A673 (cell line): ENCODE data around the gene GAB4. TPM values are rescaled to one million over a fixed set of nuclear protein-coding genes. Genes with fewer than 3 reads are reported as not detected.

Experiments
- BruUV-seq: library from RNA; stranded (reverse); fragments of 400-500 nt; replicated peaks from 2 replicates; lab custom pipeline; 2021; lab: Mats Ljungman, UMichigan
- CTCF ChIA-PET: fragments of 300-600 bp; sonication (Branson Sonifier 250); formaldehyde crosslinking; loops from one replicate; lab custom pipeline; 2022; ENCODE audit warnings: antibody characterized with exemption; lab: Charles Lee
- POLR2A ChIA-PET: fragments of 300-600 bp; sonication (Branson Sonifier 250); formaldehyde crosslinking; loops from one replicate; lab custom pipeline; 2022; ENCODE audit warnings: antibody characterized with exemption; ENCODE audit not compliant: low non-redundant PET; lab: Charles Lee
- DNase-seq: peaks from one replicate; pipeline ENCODE4 v3.0.0-alpha.2; 2015; ENCODE audit warnings: low spot score
- H3K27ac ChIP-seq: fragments of 200-600 bp; sonication (generic); 2 replicates; pipeline ENCODE4 v1.5.1; 2016; ENCODE audit warnings: mixed run types, low read depth, mild to moderate bottlenecking, mixed read lengths, antibody characterized with exemption, low read length; ENCODE audit not compliant: poor library complexity, severe bottlenecking
- H3K27me3 ChIP-seq: fragments of 200-600 bp; sonication (generic); replicated peaks from 2 replicates; pipeline ENCODE4 v1.6.1; 2017; ENCODE audit warnings: mixed run types, low read depth, mild to moderate bottlenecking, mixed read lengths, antibody characterized with exemption, low read length; ENCODE audit not compliant: insufficient read depth, poor library complexity
- H3K36me3 ChIP-seq: fragments of 200-600 bp; sonication (generic); 2 replicates; pipeline ENCODE4 v1.6.1; 2016; ENCODE audit warnings: mixed run types, mild to moderate bottlenecking, mixed read lengths, antibody characterized with exemption, low read length; ENCODE audit not compliant: insufficient read depth, poor library complexity, severe bottlenecking
- H3K4me1 ChIP-seq: fragments of 200-600 bp; sonication (generic); 2 replicates; pipeline ENCODE4 v1.6.1; 2017; ENCODE audit warnings: mixed run types, mild to moderate bottlenecking, mixed read lengths, antibody characterized with exemption, low read length; ENCODE audit not compliant: insufficient read depth, poor library complexity, severe bottlenecking
- H3K4me3 ChIP-seq: fragments of 200-600 bp; sonication (generic); 2 replicates; pipeline ENCODE4 v1.5.1; 2016; ENCODE audit warnings: low read depth, mixed run types, mild to moderate bottlenecking, mixed read lengths, low read length; ENCODE audit not compliant: poor library complexity, severe bottlenecking
- H3K9me3 ChIP-seq: fragments of 200-600 bp; sonication (generic); 2 replicates; pipeline ENCODE4 v1.6.1; 2016; ENCODE audit warnings: mixed run types, low read depth, mild to moderate bottlenecking, mixed read lengths, antibody characterized with exemption, low read length; ENCODE audit not compliant: poor library complexity, severe bottlenecking
- EZH2 ChIP-seq: fragments of 200-600 bp; sonication (generic); IDR thresholded peaks from 2 replicates; pipeline ENCODE4 v1.6.1; 2017; ENCODE audit warnings: borderline replicate concordance, low read depth, mild to moderate bottlenecking, mixed read lengths, antibody characterized with exemption, low read length; ENCODE audit not compliant: poor library complexity, severe bottlenecking
- intact Hi-C: fragments of 100-400 bp; cut with micrococcal nuclease; formaldehyde crosslinking; loops from one replicate; pipeline ENCODE4 v1.10.0; 2022; ENCODE audit not compliant: unreplicated experiment
- total RNA-seq: library from RNA; stranded (reverse); gene quantifications from 2 replicates; pipeline ENCODE4 v1.2.3, GENCODE V29; 2021
- TF ChIP-seq, protein P1 (sequence below): fragments of 300-800, 200-600 bp; sonication (generic); conservative IDR thresholded peaks from 2 replicates; pipeline ENCODE4 v1.5.1; 2017; ENCODE audit warnings: low read depth, mild to moderate bottlenecking, antibody characterized with exemption, low read length, moderate library complexity, mixed read lengths

Gene GAB4
- total RNA-seq, 1 experiment from 2014 or later, result not detected

DNA sequence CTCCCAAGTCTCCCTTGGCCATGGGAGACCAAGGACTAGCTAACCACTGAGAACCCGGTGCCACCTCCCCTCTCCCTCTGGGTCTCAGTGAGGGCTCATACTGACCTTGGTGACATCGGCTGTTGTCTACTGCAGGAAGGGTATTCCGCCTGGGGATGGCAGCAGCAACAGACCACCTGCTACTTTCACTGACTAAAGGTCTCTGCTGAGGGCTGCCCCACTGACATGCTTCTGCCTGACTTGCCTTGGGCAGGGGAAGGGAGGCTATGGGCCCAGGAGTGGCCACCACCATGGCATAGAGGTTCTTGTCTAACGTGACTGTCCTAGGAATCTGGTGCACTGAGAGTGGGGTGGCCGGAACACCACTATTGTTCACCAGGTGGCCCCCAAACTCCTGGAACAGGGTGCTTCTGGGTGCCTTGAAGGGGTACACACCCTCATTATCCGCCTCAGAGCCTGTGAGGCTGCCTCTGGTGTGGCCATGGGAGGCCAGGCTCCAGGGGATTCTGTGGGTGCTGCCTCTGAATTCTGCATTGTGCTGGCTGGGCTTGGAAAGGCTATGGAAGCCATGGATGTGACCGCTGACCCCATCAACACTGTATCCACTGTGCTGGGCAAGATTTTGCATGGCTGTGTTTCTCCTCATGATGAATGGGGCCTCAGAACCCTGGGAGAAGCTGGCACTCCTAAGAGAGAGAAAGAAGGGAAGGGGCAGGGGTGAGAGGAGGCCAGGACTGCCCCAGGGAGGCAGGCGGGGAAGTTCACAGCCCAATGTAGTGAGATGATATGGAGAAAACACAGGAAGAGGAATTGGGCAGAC lies 38.3 kb downstream of the GAB4 start:
- no peaks in the 10 kb centered on the region for H3K36me3 ChIP-seq
- ChIA-PET POLR2A (no interaction called here), CTCF (no interaction called here)
- no peaks in the 10 kb centered on the region for H3K4me1 ChIP-seq
- H3K27ac ChIP-seq, result no peak overlapping the region
- no peak overlapping the region for H3K4me3 ChIP-seq
- DNase-seq, result no peak
- no peaks in the 10 kb centered on the region for H3K9me3 ChIP-seq
- no TSS peak for BruUV-seq
- H3K27me3 ChIP-seq, result peaks cover 5% of the 10 kb centered on the region
- no peak for TF ChIP-seq EZH2
- TF ChIP-seq, protein P1, sequence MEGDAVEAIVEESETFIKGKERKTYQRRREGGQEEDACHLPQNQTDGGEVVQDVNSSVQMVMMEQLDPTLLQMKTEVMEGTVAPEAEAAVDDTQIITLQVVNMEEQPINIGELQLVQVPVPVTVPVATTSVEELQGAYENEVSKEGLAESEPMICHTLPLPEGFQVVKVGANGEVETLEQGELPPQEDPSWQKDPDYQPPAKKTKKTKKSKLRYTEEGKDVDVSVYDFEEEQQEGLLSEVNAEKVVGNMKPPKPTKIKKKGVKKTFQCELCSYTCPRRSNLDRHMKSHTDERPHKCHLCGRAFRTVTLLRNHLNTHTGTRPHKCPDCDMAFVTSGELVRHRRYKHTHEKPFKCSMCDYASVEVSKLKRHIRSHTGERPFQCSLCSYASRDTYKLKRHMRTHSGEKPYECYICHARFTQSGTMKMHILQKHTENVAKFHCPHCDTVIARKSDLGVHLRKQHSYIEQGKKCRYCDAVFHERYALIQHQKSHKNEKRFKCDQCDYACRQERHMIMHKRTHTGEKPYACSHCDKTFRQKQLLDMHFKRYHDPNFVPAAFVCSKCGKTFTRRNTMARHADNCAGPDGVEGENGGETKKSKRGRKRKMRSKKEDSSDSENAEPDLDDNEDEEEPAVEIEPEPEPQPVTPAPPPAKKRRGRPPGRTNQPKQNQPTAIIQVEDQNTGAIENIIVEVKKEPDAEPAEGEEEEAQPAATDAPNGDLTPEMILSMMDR, result no peak
- intact Hi-C loops, result loop anchor here (2.0 kb wide), 1 partner anchor 19 kb away; no protein-coding TSS in a partner anchor

- TF ChIP-seq EZH2, result no peak
- TF ChIP-seq, protein P1, result no peak
- POLR2A ChIA-PET, result no interaction called here
- DNase-seq, result no peak
- H3K4me3 ChIP-seq, result no peak overlapping the region
- no peaks in the 10 kb centered on the region for H3K4me1 ChIP-seq
- no TSS peak for BruUV-seq
- no peak overlapping the region for H3K27ac ChIP-seq
- H3K9me3 ChIP-seq, result no peaks in the 10 kb centered on the region
- intact Hi-C loops, result no loop called here
- CTCF ChIA-PET, result no interaction called here
- peaks cover 5% of the 10 kb centered on the region for H3K27me3 ChIP-seq
- no peaks in the 10 kb centered on the region for H3K36me3 ChIP-seq
These were observed 39.8 kb downstream of the GAB4 start for GRCh38 chr22:16968218-16968595.

DNA sequence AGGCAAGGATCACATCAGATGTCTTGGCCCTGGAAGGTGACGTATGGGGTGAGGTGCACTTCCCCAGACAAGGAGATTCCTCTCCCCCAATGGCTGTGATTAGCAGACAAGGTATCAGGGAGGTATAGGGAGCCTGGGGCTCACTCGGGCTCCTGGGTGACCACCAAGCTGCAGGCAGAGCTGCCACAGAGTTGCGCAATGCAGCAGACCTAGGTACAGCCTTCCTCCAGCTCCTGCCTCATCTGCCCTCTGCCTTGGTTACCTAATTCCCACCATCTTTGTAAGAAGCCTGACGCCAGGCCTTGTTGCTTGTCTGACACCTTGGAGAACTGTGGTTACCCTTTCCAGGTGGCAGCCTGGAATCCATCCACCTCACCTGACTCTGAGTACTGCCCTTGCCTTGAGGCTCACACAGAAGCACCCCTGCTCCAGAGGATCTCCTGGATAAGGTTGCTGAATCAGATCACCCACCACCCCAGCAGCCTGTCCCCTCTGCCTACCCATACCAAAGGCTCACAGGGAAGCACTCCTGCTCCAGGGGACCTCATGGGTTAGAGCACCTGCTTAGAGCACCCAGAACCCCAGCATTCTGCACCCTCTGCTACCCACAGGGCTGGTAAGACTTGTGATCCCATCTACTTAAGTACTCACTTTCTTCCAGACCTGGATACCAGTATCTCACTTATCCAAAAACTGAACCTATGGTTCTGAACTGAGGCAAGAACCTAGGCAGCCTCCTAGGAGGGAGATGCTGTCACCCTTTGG lies 40.4 kb downstream of the GAB4 start:
- H3K36me3 ChIP-seq, result no peaks in the 10 kb centered on the region
- BruUV-seq, result no TSS peak
- peaks cover 5% of the 10 kb centered on the region for H3K27me3 ChIP-seq
- ChIA-PET POLR2A (no interaction called here), CTCF (no interaction called here)
- H3K27ac ChIP-seq, result no peak overlapping the region
- no peak for DNase-seq
- no peak for TF ChIP-seq EZH2
- TF ChIP-seq, protein P1, result no peak
- H3K9me3 ChIP-seq, result no peaks in the 10 kb centered on the region
- H3K4me1 ChIP-seq, result no peaks in the 10 kb centered on the region
- no peak overlapping the region for H3K4me3 ChIP-seq
- intact Hi-C loops, result no loop called here
